ENCODE measurements around the gene CCNL1. TPM values are rescaled to one million over a fixed set of nuclear protein-coding genes. Genes with fewer than 3 reads are reported as not detected.
A peak's percentile ranks its signal among the peaks of the same experiment; 100 is the strongest.

The CCNL1 gene
- total RNA-seq, 1 donor from 2014 or later = 19.2 TPM

DNA sequence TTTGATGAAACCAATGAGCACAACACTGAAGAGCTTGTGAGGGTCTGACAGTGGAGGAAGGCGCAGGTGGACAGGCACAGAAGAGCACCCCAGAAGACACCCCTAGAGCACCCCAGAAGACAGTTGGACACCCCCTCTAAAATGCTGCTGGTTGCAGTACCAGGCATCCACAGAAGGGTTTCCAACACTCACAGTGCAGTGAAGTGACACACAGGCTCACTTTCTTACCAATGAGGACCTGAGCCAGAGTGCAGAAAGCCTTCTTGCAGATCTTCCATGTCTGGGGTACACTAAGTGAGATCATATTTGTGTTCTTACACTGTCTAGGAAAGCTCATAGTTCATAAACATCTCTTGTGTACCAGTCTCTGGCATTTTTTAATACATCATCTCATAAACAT is 27.6 kb downstream of the CCNL1 start:
- H3K27me3 ChIP-seq (ENCODE audit: low read depth) = no peaks in the 10 kb centered on the region
- TF ChIP-seq, protein P1, sequence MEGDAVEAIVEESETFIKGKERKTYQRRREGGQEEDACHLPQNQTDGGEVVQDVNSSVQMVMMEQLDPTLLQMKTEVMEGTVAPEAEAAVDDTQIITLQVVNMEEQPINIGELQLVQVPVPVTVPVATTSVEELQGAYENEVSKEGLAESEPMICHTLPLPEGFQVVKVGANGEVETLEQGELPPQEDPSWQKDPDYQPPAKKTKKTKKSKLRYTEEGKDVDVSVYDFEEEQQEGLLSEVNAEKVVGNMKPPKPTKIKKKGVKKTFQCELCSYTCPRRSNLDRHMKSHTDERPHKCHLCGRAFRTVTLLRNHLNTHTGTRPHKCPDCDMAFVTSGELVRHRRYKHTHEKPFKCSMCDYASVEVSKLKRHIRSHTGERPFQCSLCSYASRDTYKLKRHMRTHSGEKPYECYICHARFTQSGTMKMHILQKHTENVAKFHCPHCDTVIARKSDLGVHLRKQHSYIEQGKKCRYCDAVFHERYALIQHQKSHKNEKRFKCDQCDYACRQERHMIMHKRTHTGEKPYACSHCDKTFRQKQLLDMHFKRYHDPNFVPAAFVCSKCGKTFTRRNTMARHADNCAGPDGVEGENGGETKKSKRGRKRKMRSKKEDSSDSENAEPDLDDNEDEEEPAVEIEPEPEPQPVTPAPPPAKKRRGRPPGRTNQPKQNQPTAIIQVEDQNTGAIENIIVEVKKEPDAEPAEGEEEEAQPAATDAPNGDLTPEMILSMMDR (IDR thresholded peaks at IDR 0.05; ENCODE audit: borderline replicate concordance) = no peak
- H3K4me3 ChIP-seq = no peak overlapping the region
- intact Hi-C loops (cut with micrococcal nuclease) = no loop called here
- DNase-seq = no peak
- H3K27ac ChIP-seq (replicated peaks) = no peak overlapping the region
- peaks cover 100% of the 10 kb centered on the region for H3K4me1 ChIP-seq
- no peaks in the 10 kb centered on the region for H3K9me3 ChIP-seq (replicated peaks)
- H3K36me3 ChIP-seq = no peaks in the 10 kb centered on the region

DNA sequence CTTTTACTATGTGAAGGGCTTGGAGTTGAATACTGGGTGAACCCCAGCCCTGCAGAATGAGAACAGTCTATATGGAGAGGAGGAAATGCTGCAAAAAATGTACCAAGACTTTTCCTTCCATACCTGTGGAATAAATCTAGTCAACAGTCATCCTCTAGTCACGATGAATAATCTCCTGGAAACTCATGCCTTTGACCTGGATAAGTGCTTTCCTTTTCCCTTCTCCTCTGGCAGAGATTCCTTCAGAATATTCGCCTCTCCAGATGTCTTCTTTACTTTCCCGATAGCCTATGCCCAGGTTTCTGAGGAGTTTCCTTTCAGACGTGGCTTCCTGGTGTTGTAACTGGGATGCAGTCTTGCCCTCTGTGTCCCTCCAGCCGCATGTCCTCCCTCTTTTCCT is 28.1 kb downstream of the CCNL1 start:
- intact Hi-C loops (cut with micrococcal nuclease) = no loop called here
- no peaks in the 10 kb centered on the region for H3K36me3 ChIP-seq
- H3K4me1 ChIP-seq = peaks cover 97% of the 10 kb centered on the region
- no peaks in the 10 kb centered on the region for H3K9me3 ChIP-seq (replicated peaks)
- H3K4me3 ChIP-seq = no peak overlapping the region
- H3K27me3 ChIP-seq (ENCODE audit: low read depth) = no peaks in the 10 kb centered on the region
- no peak overlapping the region for H3K27ac ChIP-seq (replicated peaks)
- no peak for DNase-seq
- TF ChIP-seq, protein P1 (IDR thresholded peaks at IDR 0.05; ENCODE audit: borderline replicate concordance) = no peak

DNA sequence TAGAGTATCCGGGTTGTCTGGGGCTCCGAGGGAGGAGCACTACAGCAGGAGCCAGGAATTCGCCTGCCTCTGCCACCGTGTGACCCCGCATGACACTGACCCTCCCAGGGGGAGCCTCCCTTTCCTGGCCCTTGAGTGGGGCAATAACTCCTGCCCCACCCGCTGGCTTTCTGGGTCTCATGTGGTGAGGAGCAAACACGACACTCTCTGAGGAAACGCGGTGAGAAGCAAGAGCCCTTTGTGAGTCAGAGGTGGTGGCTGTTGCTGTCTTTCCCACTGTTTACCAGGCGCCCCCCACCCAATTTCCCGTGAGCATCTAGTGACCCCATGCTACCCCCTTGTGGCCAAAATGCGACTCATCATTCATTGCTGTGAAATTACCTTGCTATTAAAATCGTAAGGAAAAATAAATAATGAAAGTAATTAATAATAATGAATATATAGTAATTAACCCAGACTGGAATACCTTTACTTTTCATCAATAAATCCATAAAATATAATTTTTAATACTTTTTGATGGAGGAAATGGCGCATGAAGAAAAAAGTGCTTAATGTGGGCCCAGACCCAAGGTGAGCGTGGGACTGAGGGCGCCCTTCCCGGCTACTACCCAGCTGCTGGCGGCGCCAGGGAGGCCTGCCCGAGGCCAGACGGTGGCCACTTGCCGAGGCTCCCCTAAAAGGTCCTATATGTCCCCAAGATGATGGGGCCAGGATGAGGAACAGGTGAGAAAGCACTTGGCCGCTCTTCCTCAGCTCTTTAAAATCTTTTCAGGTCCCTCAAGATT is 29.3 kb downstream of the CCNL1 start:
- TF ChIP-seq, protein P1 (IDR thresholded peaks at IDR 0.05; ENCODE audit: borderline replicate concordance) = peak; percentile 76
- Histone ChIP-seq H3K27me3 (ENCODE audit: low read depth) (no peaks in the 10 kb centered on the region), H3K36me3 (no peaks in the 10 kb centered on the region), H3K4me1 (peaks cover 85% of the 10 kb centered on the region), H3K9me3 (replicated peaks) (no peaks in the 10 kb centered on the region), H3K27ac (replicated peaks) (peak overlapping the region; percentile 89), H3K4me3 (peak overlapping the region; percentile 50)
- peak; percentile 45 for DNase-seq
- intact Hi-C loops (cut with micrococcal nuclease) = no loop called here

DNA sequence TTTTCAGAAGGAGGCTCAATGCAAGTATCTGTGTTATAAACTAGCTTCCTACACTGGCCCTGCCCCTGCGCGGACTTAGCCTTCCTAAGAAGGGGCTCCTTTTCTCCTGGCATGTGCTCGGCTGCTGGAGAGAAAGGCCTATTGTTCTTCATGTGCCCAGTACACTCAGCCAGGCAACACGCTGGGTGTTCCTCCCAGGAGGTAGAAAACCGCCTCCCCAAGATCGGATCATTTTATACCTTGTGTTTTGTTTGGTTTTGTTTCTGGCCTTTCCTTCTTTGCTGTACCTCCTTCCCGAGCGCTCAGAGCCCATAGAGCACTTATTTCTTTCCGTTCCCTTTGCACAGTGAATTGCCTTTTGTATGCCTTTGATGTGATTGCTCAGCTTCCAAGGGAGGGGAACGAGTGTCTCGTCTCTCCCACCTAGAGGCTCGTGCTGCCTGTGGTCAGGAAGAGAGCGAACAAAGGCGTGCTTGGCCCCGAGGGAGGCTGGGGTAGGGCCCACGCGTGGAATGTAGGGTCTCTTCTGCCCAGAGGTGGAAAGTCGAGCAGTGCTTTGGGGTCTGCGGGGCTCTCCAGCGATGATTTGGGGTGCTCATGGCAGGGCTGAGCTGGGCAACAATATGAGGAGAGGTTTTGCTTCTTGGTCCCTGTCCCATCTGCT is 30.0 kb downstream of the CCNL1 start:
- DNase-seq = no peak
- Histone ChIP-seq H3K36me3 (no peaks in the 10 kb centered on the region), H3K27ac (replicated peaks) (peak overlapping the region; percentile 89), H3K27me3 (ENCODE audit: low read depth) (no peaks in the 10 kb centered on the region), H3K9me3 (replicated peaks) (no peaks in the 10 kb centered on the region), H3K4me1 (peaks cover 78% of the 10 kb centered on the region), H3K4me3 (peak overlapping the region; percentile 50)
- TF ChIP-seq, protein P1 (IDR thresholded peaks at IDR 0.05; ENCODE audit: borderline replicate concordance) = no peak
- intact Hi-C loops (cut with micrococcal nuclease) = loop anchor here (5.0 kb wide), 1 partner anchor 38 kb away; no protein-coding TSS in a partner anchor

DNA sequence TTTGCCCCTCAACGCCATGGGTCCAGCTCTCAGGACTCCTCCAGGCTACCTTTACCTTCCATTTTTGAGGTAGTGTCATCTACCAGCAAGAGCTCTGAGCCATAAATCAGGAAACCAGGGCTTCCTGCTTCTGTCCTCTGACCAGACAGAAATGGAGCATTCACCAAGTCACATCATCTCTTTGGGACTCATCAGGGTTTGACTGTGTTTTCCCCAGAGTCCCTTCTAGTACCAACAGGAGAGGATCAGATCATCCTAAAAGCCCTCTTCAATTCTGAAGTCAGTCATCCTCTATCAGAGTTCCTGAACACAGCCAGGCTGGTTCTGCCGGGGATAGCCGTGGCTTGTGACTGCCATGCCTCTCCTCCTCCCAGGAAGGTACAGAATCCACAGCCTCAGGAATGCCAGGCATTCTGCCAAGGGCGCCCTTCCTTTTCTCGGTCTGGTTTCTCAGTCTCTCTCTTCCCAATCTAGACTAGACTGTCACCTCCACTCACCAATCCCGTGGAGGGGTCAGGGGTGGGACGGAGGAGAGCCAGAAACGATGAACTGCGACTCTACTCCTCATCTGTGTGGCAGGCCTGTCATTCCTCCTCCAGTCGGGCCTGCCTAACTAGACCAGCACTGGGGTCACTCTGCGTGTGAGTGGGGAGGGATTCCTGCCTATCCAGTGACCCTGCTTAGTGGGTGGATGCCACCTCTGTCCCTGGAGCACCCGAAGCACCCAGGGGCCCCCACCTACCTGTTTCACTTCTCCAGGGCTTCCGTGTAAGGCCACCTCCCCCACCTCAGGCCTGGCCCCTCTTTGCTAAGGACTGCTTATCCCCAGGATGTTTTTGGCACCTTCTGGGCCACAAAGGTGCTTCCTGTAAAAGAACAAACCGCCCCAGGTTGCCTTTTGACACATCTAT is 30.9 kb downstream of the CCNL1 start:
- Histone ChIP-seq H3K4me1 (peaks cover 69% of the 10 kb centered on the region), H3K27ac (replicated peaks) (peak overlapping the region; percentile 89), H3K27me3 (ENCODE audit: low read depth) (no peaks in the 10 kb centered on the region), H3K4me3 (peak overlapping the region; percentile 50), H3K36me3 (no peaks in the 10 kb centered on the region), H3K9me3 (replicated peaks) (no peaks in the 10 kb centered on the region)
- DNase-seq = no peak
- TF ChIP-seq, protein P1 (IDR thresholded peaks at IDR 0.05; ENCODE audit: borderline replicate concordance) = no peak
- intact Hi-C loops (cut with micrococcal nuclease) = loop anchor here (5.0 kb wide), 1 partner anchor 37 kb away; no protein-coding TSS in a partner anchor
